Pancreas (tissue), 10 donors: ENCODE measurements around the gene CFAP57. TPM values are rescaled to one million over a fixed set of nuclear protein-coding genes. Genes with fewer than 3 reads are reported as not detected.
A peak's percentile ranks its signal among the peaks of the same experiment; 100 is the strongest.

ENCODE experiments used
- ATAC-seq, 4 donors: fragments of 200-7000 bp; cut with Tn5 transposase; one replicate each; pipeline versions ENCODE4 v1.8.0 to v1.9.1; 2020; ENCODE audit warnings: mild to moderate bottlenecking in 4 of 4, moderate library complexity in 4 of 4
- DNase-seq, 6 donors: peaks; one replicate each; pipeline ENCODE4 v3.0.0-alpha.2; 2020
- FAIRE-seq: peaks from 2 replicates; lab custom pipeline; 2012; peaks lifted over from hg19 to GRCh38; lab: Jason Lieb, UNC
- H3K27ac ChIP-seq, 4 donors: fragments of 200-600 bp; sonication (generic); 1 replicate in 3 of 4; 2 replicates in 1 of 4; pipeline versions ENCODE4 v1.5.0 to v1.8.0; 2020
- H3K27me3 ChIP-seq, 4 donors: fragments of 200-600 bp; one replicate each; pipeline ENCODE4 v1.8.0; 2021
- H3K36me3 ChIP-seq, 3 donors: fragments of 200-600 bp; sonication (generic) in 1 of 3; one replicate each; pipeline versions ENCODE4 v1.5.0 to v1.8.0; 2020 to 2021
- H3K4me1 ChIP-seq, 3 donors: fragments of 200-600 bp; one replicate each; pipeline ENCODE4 v1.8.0; 2021
- H3K4me3 ChIP-seq, 4 donors: fragments of 200-600 bp; sonication (generic) in 2 of 4; one replicate each; pipeline versions ENCODE4 v1.5.0 to v1.8.0; 2020 to 2021
- H3K9me3 ChIP-seq, 4 donors: fragments of 200-600 bp; one replicate each; pipeline ENCODE4 v1.8.0; 2021
- WGBS, 2 donors: extraction: QIAGEN DNeasy Blood & Tissue Kit; methylation state at CpG; one replicate each; pipeline ENCODE4 v1.1.7; 2013; 5-methylcytosine and 5-hydroxymethylcytosine counted together
- intact Hi-C, 3 donors: fragments of 100-400 bp; cut with DNase I; formaldehyde crosslinking; loops; one replicate each; pipeline versions ENCODE4 v1.11.1 to v1.14.2; 2022
- polyA plus RNA-seq, 2 donors: library from polyadenylated mRNA; stranded (reverse); fragments of 200-250 nt; gene quantifications; one replicate each; pipeline ENCODE4 v1.2.3, GENCODE V29; 2013
- total RNA-seq, 6 donors: library from RNA; stranded (reverse); fragmentation: NEBNext Ultra II Directional in 4 of 6; extraction: Animal tissue kit (Norgen Biotek cat#: 25700) in 4 of 6; gene quantifications; one replicate each; pipeline versions ENCODE4 v1.2.1 to v1.2.4, GENCODE V29; 2021 to 2023
- TF ChIP-seq, protein P1 (sequence below), 4 donors: fragments of 200-600 bp; sonication (generic) in 3 of 4; IDR thresholded peaks; one replicate each; pipeline versions ENCODE4 v1.5.0 to v1.8.0; 2021; ENCODE audit warnings: antibody characterized with exemption in 4 of 4
- donor health status: healthy with polysubstance abuse.
- donor health status: DM: no; HTN: no; CAD: no; lungs with moderate emphysema.
- donor health status: DM: no; HTN: no; CAD: no.
- donor health status: control.
- donor health status: control.
- donor health status: Bipolar disorder and iron deficiency.
- donor health status: DM: yes; HTN: yes; CAD: no.
- donor health status: DM: no; HTN: no; CAD: no.
- donor health status: DM: no; HTN: no; CAD: no.
- donor health status: DM: yes; HTN: yes; CAD: no.

The CFAP57 gene
- total and polyA plus RNA-seq, 8 donors, result 0.14 to 0.61 (median 0.21) TPM

DNA sequence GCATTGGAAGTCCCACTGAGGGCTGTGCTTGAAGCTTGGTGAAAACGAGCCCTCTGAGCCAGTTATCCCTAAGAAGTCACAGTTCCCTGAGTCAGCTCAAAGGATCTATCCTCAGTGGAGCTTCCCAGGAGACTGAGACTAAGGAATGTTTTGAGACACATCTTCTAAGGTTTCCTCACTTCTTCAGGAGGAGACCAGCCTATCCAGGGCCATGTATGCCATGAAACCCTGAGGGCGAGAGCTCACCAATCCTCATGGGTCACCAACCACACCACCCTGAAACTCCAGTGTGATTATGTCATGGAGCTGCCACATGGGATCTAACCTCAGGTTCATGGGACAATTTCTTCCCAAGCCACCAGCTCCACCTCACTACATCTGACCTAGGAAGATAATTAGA, 121.0 kb downstream of the CFAP57 start:
- Histone ChIP-seq H3K4me3 (no peak overlapping the region), H3K9me3 (no peaks in the 10 kb centered on the region), H3K27ac (no peak overlapping the region), H3K4me1 (peaks cover 10 to 15% (median 12%) of the 10 kb centered on the region in 3 donors), H3K27me3 (no peaks in the 10 kb centered on the region), H3K36me3 (no peaks in the 10 kb centered on the region)
- WGBS, 2 donors, result 84 to 85% methylated on average over 2 of the region's 2 CpGs
- intact Hi-C loops, result no loop called here
- ATAC-seq (no peak), FAIRE-seq (no peak), DNase-seq (peak in 1 of 6 donors; percentile 6)
- TF ChIP-seq, protein P1, sequence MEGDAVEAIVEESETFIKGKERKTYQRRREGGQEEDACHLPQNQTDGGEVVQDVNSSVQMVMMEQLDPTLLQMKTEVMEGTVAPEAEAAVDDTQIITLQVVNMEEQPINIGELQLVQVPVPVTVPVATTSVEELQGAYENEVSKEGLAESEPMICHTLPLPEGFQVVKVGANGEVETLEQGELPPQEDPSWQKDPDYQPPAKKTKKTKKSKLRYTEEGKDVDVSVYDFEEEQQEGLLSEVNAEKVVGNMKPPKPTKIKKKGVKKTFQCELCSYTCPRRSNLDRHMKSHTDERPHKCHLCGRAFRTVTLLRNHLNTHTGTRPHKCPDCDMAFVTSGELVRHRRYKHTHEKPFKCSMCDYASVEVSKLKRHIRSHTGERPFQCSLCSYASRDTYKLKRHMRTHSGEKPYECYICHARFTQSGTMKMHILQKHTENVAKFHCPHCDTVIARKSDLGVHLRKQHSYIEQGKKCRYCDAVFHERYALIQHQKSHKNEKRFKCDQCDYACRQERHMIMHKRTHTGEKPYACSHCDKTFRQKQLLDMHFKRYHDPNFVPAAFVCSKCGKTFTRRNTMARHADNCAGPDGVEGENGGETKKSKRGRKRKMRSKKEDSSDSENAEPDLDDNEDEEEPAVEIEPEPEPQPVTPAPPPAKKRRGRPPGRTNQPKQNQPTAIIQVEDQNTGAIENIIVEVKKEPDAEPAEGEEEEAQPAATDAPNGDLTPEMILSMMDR (IDR thresholded peaks at IDR 0.05), result no peak

DNA sequence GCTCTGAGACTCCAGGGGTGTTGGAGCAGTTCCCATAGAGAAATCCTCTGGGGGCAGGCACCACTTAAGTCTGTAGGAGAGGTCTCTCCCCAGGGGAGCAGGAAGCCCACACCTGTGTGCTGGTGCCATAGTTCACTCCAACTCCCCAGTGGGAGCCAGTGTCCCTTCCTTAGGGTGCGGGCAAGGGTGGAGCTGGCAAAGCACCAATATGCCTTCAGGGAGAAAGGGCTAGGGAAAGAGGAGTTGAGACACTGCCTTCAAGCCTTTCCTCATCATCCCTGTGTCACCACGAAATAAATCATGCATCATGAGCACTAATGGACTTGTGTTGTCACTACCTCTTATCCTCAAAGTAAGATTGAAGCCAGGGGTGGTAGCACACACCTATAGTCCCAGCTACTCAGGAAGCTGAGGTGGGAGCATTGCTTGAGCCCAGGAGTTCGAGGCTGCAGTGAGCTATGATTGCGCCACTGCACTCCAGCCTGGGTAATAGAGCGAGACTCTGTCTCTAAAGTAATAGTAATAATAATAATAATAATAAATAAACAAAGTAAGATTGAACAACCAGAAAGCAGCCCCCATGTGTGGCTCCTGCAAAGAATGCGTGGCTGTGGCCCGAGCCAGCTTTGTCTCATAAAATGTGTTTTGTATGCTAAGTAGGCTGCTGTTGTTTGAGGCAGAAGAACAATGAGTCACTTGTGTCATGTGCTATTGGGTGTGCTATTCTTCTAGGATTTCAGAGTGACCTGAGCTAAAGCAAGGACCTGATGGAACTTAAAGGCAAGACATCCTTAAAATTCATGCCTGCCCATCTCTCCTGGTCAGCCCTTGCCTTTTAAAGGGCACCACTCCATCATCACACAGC, 122.0 kb downstream of the CFAP57 start:
- ATAC-seq (no peak), DNase-seq (peak in 1 of 6 donors; percentile 17), FAIRE-seq (no peak)
- H3K4me3 ChIP-seq, result no peak overlapping the region
- H3K4me1 ChIP-seq, result peaks cover 10 to 15% (median 12%) of the 10 kb centered on the region in 3 donors
- intact Hi-C loops, result no loop called here
- H3K27ac ChIP-seq, result no peak overlapping the region
- H3K27me3 ChIP-seq, result no peaks in the 10 kb centered on the region
- H3K36me3 ChIP-seq, result no peaks in the 10 kb centered on the region
- WGBS, 2 donors, result 88 to 90% methylated on average over 7 of the region's 7 CpGs
- TF ChIP-seq, protein P1 (IDR thresholded peaks at IDR 0.05), result no peak
- H3K9me3 ChIP-seq, result no peaks in the 10 kb centered on the region

DNA sequence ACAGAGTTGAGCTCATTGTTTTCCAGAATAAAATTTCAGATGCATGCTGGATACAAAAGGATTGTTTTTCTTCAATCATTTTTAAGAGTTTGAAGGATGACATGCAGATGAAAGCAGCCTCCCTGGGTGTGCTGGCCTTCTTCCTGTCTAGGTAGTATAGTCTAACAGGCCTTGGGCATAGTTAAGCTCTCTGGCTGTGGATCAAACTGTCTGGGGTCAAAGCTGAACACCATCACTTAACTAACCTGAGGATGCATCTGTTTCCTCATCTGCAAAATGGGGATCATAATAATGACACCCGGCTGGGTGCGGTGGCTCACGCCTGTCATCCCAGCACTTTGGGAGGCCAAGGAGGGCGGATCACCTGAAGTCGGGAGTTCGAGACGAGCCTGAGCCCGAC, 122.6 kb downstream of the CFAP57 start:
- FAIRE-seq (no peak), ATAC-seq (no peak), DNase-seq (no peak)
- peaks cover 10 to 15% (median 12%) of the 10 kb centered on the region in 3 donors for H3K4me1 ChIP-seq
- TF ChIP-seq, protein P1 (IDR thresholded peaks at IDR 0.05), result no peak
- H3K27ac ChIP-seq, result peak overlapping the region in 3 of 4 donors; percentile 9 to 85 (median 74)
- no peaks in the 10 kb centered on the region for H3K36me3 ChIP-seq
- WGBS, 2 donors, result 90 to 92% methylated on average over 8 of the region's 8 CpGs
- H3K4me3 ChIP-seq, result no peak overlapping the region
- intact Hi-C loops, result no loop called here
- no peaks in the 10 kb centered on the region for H3K27me3 ChIP-seq
- H3K9me3 ChIP-seq, result no peaks in the 10 kb centered on the region

DNA sequence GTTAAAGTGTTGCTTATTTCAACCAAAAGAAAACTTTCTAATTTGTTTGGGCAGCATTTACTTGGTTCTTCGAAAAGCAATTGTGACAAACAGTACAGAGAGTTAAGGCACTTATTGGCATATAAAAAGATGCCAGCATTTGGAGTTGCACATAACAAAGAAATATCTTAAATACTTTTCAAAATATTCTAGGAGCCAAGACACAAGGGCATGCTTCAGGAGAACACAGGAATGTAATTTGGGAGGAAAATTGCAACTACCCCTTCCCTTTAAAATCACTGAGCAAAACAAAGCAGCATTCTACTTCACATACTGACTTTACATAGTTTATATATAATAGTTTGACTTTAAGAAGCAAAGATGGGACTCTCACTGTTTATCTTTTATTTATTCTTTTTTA, 124.1 kb downstream of the CFAP57 start:
- ATAC-seq, result no peak
- WGBS, 2 donors, result 60% methylated on average over 1 of the region's 1 CpG
- TF ChIP-seq, protein P1 (IDR thresholded peaks at IDR 0.05), result no peak

DNA sequence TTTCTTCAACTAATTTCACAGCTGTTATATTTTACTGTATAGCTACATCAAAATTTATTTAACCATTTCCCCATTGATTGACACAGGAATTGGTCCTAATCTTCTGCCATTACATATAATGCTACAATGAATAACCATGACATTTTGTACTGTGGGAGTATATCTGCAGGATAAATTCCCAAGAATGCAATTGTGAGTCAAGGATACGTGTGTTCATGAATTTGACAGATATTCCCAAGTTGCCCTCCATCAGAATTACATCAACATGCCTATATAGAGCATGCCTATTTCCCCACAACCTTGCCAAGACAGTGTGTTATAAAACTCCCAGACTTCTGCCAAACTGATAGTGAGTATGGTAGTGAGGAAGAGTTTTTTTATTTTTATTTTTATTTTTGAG, 125.9 kb downstream of the CFAP57 start:
- Histone ChIP-seq H3K4me1 (peaks cover 12 to 15% (median 14%) of the 10 kb centered on the region in 3 donors), H3K9me3 (no peaks in the 10 kb centered on the region), H3K4me3 (no peak overlapping the region), H3K27me3 (no peaks in the 10 kb centered on the region), H3K36me3 (no peaks in the 10 kb centered on the region), H3K27ac (no peak overlapping the region)
- intact Hi-C loops, result no loop called here
- FAIRE-seq (no peak), DNase-seq (no peak), ATAC-seq (no peak)
- WGBS, 2 donors, result 88 to 95% methylated on average over 1 of the region's 1 CpG
- TF ChIP-seq, protein P1 (IDR thresholded peaks at IDR 0.05), result no peak

More for the DNA sequence above, 124.1 kb downstream of the CFAP57 start:
- Histone ChIP-seq H3K4me3 (no peak overlapping the region), H3K9me3 (no peaks in the 10 kb centered on the region), H3K27ac (peak overlapping the region in 2 of 4 donors; percentile 15 to 42), H3K4me1 (peaks cover 10 to 15% (median 12%) of the 10 kb centered on the region in 3 donors), H3K27me3 (no peaks in the 10 kb centered on the region), H3K36me3 (no peaks in the 10 kb centered on the region)
- FAIRE-seq (no peak), DNase-seq (no peak)
- intact Hi-C loops, result no loop called here
